Keratinocyte (primary cell): ENCODE results near the gene DYRK2. TPM values are rescaled to one million over a fixed set of nuclear protein-coding genes. Genes with fewer than 3 reads are reported as not detected.

Source experiments
- DNase-seq: peaks from one replicate; pipeline ENCODE4 v3.0.0-alpha.2; 2011; ENCODE audit warnings: low read depth, missing footprints, low spot score
- FAIRE-seq: peaks from 2 replicates; lab custom pipeline; 2011; peaks lifted over from hg19 to GRCh38; lab: Jason Lieb, UNC
- H2AFZ ChIP-seq: 2 replicates; pipeline ENCODE4 v1.6.0; 2012; ENCODE audit warnings: low read length, control low read depth, inconsistent platforms; ENCODE audit not compliant: control insufficient read depth
- H3K27ac ChIP-seq: 2 replicates; pipeline ENCODE4 v1.5.1; 2011; ENCODE audit warnings: low read length; ENCODE audit not compliant: control insufficient read depth, insufficient read depth
- H3K27me3 ChIP-seq: 3 replicates; pipeline ENCODE4 v1.6.0; 2011; ENCODE audit warnings: low read length; ENCODE audit not compliant: control insufficient read depth, insufficient read depth; ENCODE audit errors: extremely low read depth
- H3K36me3 ChIP-seq, 2 experiments: 2 replicates in 1 of 2; 3 replicates in 1 of 2; pipeline ENCODE4 v1.5.1; 2011; ENCODE audit warnings: low read length in 2 of 2, mild to moderate bottlenecking in 1 of 2; ENCODE audit not compliant: control insufficient read depth in 2 of 2, insufficient read depth in 2 of 2; ENCODE audit errors: extremely low read depth in 1 of 2
- H3K4me1 ChIP-seq: 3 replicates; pipeline ENCODE4 v1.5.1; 2011; ENCODE audit warnings: low read length; ENCODE audit not compliant: control insufficient read depth, insufficient read depth; ENCODE audit errors: extremely low read depth
- H3K4me2 ChIP-seq: 3 replicates; pipeline ENCODE4 v1.6.0; 2011; ENCODE audit warnings: low read depth, low read length; ENCODE audit not compliant: control insufficient read depth, insufficient read depth; ENCODE audit errors: extremely low read depth
- H3K4me3 ChIP-seq, 3 experiments: fragments of 200-600 bp in 1 of 3; sonication (generic) in 1 of 3; 2 replicates in 2 of 3; 3 replicates in 1 of 3; pipeline ENCODE4 v1.5.1; 2011 to 2016; ENCODE audit warnings: low read length in 3 of 3, mild to moderate bottlenecking in 3 of 3, control low read depth in 2 of 3, inconsistent platforms in 1 of 3, low read depth in 1 of 3, mixed read lengths in 1 of 3, mixed run types in 1 of 3, moderate library complexity in 1 of 3; ENCODE audit not compliant: control insufficient read depth in 2 of 3, insufficient read depth in 2 of 3; ENCODE audit errors: extremely low read depth in 1 of 3
- H3K79me2 ChIP-seq: 2 replicates; pipeline ENCODE4 v1.6.0; 2012; ENCODE audit warnings: low read length; ENCODE audit not compliant: control insufficient read depth, insufficient read depth
- H3K9ac ChIP-seq: 3 replicates; pipeline ENCODE4 v1.6.0; 2011; ENCODE audit warnings: low read length; ENCODE audit not compliant: control insufficient read depth, insufficient read depth; ENCODE audit errors: extremely low read depth
- H3K9me1 ChIP-seq: 3 replicates; pipeline ENCODE4 v1.6.0; 2011; ENCODE audit warnings: low read length; ENCODE audit not compliant: control insufficient read depth, insufficient read depth; ENCODE audit errors: extremely low read depth
- H3K9me3 ChIP-seq: 2 replicates; pipeline ENCODE4 v1.5.1; 2012; ENCODE audit warnings: low read depth, low read length; ENCODE audit not compliant: control insufficient read depth
- H4K20me1 ChIP-seq: 3 replicates; pipeline ENCODE4 v1.6.0; 2011; ENCODE audit warnings: low read length; ENCODE audit not compliant: control insufficient read depth, insufficient read depth; ENCODE audit errors: extremely low read depth
- CTCF ChIP-seq, 3 experiments: IDR thresholded peaks in 1 of 3; conservative IDR thresholded peaks in 1 of 3; optimal IDR thresholded peaks in 1 of 3; 2 replicates in 2 of 3; 3 replicates in 1 of 3; pipeline versions ENCODE3 to v1.5.1; 2011; ENCODE audit warnings: low read length in 3 of 3, mild to moderate bottlenecking in 3 of 3, moderate library complexity in 2 of 3, control low read depth in 1 of 3, inconsistent platforms in 1 of 3; ENCODE audit not compliant: insufficient read depth in 2 of 3; ENCODE audit errors: extremely low read depth in 1 of 3
- EZH2 ChIP-seq: IDR thresholded peaks from one replicate; pipeline ENCODE4 v1.6.1; 2012; ENCODE audit warnings: inconsistent platforms, mild to moderate bottlenecking, low read length, moderate library complexity
- dilution Hi-C: fragments of 300-500 bp; cut with MboI; formaldehyde crosslinking; loops from one replicate; pipeline ENCODE4 v1.7.0; 2020; ENCODE audit warnings: low sequenced_read_pairs; ENCODE audit not compliant: extremely low pct_ligation_motif_present
- polyA plus RNA-seq, 5 experiments: library from polyadenylated mRNA; depleted of rRNA in 3 of 5; stranded (reverse) in 3 of 5; stranded (forward) in 1 of 5; unstranded in 1 of 5; fragments of >200 nt; gene quantifications; 1 replicate in 1 of 5; 2 replicates in 3 of 5; 3 replicates in 1 of 5; pipeline versions ENCODE4 v1.2.1 to v1.2.3, GENCODE V29; 2011 to 2012; ENCODE audit warnings: missing spikeins in 2 of 5, low read depth in 1 of 5, low replicate concordance in 1 of 5

Gene DYRK2
- polyA plus RNA-seq, 1 donor (not counting 4 experiments of a cell fraction or from before 2014, with no cell fraction given) = 22.7 TPM

- no peaks in the 10 kb centered on the region for H3K79me2 ChIP-seq
- H3K27ac ChIP-seq = no peak overlapping the region
- no peaks in the 10 kb centered on the region for H3K27me3 ChIP-seq
- H3K36me3 ChIP-seq = no peaks in the 10 kb centered on the region
- no peaks in the 10 kb centered on the region for H4K20me1 ChIP-seq
- no peak overlapping the region for H3K4me3 ChIP-seq
- no peaks in the 10 kb centered on the region for H3K4me1 ChIP-seq
- H3K4me2 ChIP-seq = no peak overlapping the region
- no peaks in the 10 kb centered on the region for H3K9me3 ChIP-seq
- DNase-seq (no peak), FAIRE-seq (no peak)
- H3K9ac ChIP-seq = no peak overlapping the region
- H3K9me1 ChIP-seq = no peaks in the 10 kb centered on the region
- H2AFZ ChIP-seq = no peak overlapping the region
- dilution Hi-C loops = no loop called here
- TF ChIP-seq EZH2 = no peak
- TF ChIP-seq CTCF (optimal IDR thresholded peaks at IDR 0.05 in 1 of 3, IDR thresholded peaks at IDR 0.05 in 1 of 3, conservative IDR thresholded peaks at IDR 0.05 in 1 of 3; ENCODE audit: extremely low read depth in 1 of 3, insufficient read depth in 2 of 3, low read length in 3 of 3) = no peak
Measured at GRCh38 chr12:67621112-67621511, 27.4 kb upstream of the DYRK2 start.

GRCh38 chr12:67621926-67622325 is 26.6 kb upstream of the DYRK2 start:
- Histone ChIP-seq H3K79me2 (no peaks in the 10 kb centered on the region), H3K9me3 (no peaks in the 10 kb centered on the region), H4K20me1 (no peaks in the 10 kb centered on the region), H2AFZ (no peak overlapping the region), H3K4me1 (no peaks in the 10 kb centered on the region), H3K9me1 (no peaks in the 10 kb centered on the region), H3K36me3 (no peaks in the 10 kb centered on the region), H3K27ac (no peak overlapping the region), H3K4me2 (no peak overlapping the region), H3K9ac (no peak overlapping the region), H3K27me3 (no peaks in the 10 kb centered on the region), H3K4me3 (no peak overlapping the region)
- no peak for DNase-seq
- dilution Hi-C loops = no loop called here
- no peak for FAIRE-seq
- TF ChIP-seq CTCF (optimal IDR thresholded peaks at IDR 0.05 in 1 of 3, IDR thresholded peaks at IDR 0.05 in 1 of 3, conservative IDR thresholded peaks at IDR 0.05 in 1 of 3; ENCODE audit: extremely low read depth in 1 of 3, insufficient read depth in 2 of 3, low read length in 3 of 3) (no peak), EZH2 (no peak)
